Effector CD4-positive, alpha-beta T cell (primary cell): ENCODE data around the gene IGSF23.
"Not testable (repeated sequence)": the region's sequence is repeated elsewhere in the genome, so short reads cannot be mapped to it uniquely, and the experiment has no call there.

Experiments used
- DNase-seq: peaks from one replicate; pipeline ENCODE4 v3.0.0-alpha.2; 2020

The IGSF23 gene

GRCh38 chr19:44587963-44588770 is 25.2 kb upstream of the IGSF23 start:
- DNase-seq: no peak

GRCh38 chr19:44588771-44589112 is 24.6 kb upstream of the IGSF23 start:
- DNase-seq: no peak

DNA sequence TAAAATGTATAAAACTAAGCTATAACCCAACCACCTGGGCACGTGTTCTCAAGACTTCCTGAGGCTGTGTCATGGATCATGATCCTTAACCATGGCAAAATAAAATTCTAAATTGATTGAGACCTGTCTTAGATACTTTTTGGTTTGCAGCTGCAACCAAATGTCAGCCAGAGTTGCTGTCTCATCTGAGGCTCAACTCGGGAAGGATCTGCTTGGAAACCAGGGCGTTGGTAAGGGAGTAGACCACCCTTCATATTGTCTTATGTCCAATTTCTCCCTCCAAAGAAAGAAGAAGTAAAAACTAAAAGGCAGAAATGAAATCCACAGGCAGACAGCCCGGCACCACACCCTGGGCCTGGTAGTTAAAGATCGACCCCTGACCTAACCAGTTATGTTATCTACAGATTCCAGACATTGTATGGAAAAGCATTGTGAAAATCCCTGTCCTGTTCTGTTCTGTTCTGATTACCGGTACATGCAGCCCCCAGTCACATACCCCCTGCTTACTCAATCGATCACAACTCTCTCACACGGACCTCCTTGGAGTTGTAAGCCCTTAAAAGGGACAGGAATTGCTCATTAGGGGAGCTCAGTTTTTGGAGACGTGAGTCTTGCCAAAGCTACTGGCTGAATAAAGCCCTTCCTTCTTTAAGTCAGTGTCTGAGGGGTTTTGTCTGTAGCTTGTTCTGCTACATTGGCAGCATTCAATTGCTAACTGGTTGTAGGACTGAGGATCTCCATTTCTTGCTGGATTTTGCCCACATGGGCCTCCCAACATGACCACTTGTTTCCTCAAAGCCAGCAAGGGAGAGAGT is 22.9 kb upstream of the IGSF23 start:
- DNase-seq: no peak

- not testable (repeated sequence) for DNase-seq
Observed at GRCh38 chr19:44591340-44591993, 21.9 kb upstream of the IGSF23 start.

DNA sequence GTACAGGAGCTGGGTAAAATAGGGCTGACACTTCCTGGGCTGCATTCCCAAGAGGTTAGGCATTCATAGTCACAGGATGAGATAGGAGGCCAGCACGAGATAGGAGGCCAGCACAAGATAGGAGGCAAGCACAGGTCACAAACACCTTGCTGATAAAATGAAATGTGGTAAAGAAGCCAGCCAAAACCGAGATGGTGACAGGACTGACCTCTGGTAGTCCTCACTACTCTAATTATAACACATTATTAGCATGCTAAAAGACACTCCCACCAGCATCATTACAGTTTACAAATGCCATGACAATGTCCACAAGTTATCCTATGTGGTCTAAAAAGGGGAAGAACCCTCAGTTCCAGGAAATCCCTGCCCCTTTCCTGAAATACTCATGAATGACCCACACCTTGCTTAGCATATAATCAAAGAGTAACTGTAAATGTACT is 20.9 kb upstream of the IGSF23 start:
- no peak for DNase-seq

DNA sequence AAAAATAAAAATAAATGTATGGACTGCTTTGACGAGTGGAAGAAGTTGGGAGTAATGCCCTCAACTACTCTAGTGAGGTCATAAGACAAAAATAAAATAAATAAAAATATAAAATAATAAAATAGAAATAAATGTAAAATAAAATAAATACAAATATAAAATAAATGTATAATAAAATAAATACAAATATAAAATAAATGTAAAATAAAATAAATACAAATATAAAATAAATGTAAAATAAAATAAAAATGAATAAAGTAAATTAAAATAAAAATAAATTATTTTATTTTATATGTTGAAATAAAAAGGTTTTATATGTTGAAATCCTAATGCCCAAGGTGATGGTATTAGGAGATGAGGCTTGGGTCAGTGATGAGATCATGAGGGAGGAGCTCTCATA is 20.1 kb upstream of the IGSF23 start:
- no peak for DNase-seq

DNA sequence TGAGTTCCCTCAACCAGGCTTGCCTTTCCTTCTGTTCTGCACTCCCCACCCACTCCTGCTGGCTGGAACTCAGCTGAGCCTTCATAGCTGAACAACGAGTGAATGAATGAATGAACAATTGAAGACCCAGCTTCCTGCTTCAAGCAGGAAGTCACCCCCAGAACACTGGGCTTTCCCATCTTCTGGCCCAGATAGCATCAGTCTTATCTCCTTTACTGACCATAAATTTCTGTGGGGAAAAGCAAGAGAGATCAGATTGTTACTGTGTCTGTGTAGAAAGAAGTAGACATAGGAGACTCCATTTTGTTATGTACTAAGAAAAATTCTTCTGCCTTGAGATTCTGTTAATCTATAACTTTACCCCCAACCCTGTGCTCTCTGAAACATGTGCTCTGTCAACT is 19.5 kb upstream of the IGSF23 start:
- not testable (repeated sequence) for DNase-seq

- no peak for DNase-seq
Observed at GRCh38 chr19:44596428-44597130, 16.8 kb upstream of the IGSF23 start.

GRCh38 chr19:44597131-44597491 is 16.3 kb upstream of the IGSF23 start:
- no peak for DNase-seq

- no peak for DNase-seq
Observed at GRCh38 chr19:44598355-44598754, 15.0 kb upstream of the IGSF23 start.

GRCh38 chr19:44598880-44599279 is 14.5 kb upstream of the IGSF23 start:
- no peak for DNase-seq

DNA sequence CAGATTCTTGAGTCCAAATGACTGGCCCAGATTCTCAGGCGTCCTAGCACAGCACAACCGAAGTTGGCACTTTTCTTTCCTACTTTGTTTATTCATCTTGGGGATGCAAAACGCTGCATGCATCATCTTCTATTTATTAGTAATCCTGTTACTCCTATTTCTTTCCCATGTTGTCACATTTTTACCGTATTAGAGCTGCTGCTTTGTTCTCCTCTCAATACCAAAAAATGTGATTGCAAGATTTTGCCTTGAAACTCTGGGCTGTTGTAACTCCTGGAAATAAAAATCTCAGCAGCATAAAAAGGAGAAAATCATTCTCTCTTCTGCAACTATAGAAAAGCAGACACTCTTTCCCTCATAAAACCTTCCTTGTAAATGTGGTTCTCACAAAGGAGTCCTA is 12.9 kb upstream of the IGSF23 start:
- DNase-seq: no peak

DNA sequence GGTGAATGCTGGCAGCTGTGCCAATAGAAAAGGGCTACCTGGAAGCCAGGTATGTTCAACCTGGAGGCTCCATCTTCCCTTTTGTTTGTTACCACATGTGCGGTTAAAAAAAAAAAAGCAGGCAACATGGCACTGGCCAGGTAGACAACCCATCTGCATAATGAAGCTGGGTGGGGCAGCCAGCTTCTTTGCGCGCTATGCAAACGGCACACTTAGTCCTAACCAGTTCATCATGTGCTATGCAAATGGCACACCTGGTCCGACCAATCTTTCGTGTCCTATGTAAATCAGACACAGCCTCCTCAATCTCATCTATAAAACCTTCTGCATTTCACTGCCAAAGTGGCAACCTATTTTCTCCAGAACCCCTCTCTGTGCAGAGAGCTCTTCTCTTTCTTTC is 11.3 kb upstream of the IGSF23 start:
- no peak for DNase-seq

DNA sequence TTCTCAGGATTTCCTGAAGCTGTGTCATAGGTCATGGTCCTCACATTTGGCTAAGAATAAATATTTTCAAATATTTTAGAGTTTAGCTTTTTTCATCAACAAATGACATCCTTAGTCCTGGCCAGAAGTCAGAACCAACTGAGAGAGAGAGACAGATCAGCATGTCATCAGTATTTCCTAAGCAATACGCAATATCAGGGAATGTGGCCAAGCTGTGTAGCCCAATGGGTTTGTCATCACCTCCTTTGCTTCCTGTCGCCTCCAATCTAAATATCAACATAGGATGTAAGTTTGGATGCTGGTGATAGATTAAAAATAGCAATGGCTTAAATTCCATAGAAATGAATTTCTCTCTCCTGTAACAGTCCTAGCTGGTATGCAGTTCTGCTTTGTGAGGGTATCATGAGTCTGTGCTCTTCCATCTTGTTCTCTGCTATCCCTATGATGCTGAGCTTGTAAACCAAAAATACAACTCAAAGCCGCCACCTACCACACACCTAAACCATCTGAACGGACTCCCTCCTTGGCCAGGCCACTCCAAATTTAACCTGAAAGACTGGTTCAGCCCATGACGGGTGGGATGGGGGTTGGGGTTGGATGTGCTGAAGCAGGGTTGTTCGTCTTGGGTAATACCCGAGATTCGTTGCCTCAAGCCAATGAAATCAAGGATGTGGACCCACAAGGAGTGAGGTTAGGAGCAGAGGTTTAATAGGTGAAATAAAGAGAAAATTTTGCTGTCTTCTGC is 10.0 kb upstream of the IGSF23 start:
- DNase-seq: no peak

DNA sequence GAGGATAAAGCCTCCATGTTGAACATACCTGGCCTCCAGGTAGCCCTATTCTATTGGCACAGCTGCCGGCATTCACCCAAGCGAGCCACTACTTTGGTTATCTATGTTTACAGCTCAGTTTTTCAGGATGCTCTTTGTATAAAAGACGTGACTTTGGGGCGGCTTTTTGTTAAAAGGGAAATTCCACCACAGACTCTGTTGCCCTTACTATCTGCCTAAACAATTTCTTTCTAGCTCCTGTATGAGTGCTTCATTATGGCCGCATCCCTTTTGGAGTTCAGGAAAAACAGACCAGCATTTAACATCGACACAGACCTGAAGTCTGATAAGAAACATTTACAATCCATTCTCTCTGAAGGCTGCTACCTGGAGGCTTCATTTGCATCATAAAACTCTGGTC is 9.1 kb upstream of the IGSF23 start:
- DNase-seq: no peak

- DNase-seq: no peak
Observed at GRCh38 chr19:44605547-44605946, 7.8 kb upstream of the IGSF23 start.

DNA sequence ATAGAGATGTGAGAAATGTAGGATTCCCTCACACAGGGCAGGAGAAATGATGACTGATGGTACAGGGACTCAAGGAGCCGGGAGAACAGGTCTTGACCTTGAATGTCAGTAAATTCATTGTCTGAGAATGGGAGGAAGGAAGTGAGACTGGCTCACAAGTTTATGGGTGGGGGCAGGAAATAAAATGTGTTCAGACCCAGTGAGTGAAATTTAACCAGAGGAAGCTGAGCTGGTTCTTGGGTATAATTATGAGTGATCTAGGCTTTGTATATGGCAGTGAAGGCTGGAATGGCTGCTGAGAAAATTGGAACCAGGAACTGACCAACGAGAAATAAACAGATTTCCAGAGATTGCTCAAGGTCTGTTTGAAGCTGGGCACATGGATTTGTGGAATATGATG is 6.3 kb upstream of the IGSF23 start:
- no peak for DNase-seq

DNA sequence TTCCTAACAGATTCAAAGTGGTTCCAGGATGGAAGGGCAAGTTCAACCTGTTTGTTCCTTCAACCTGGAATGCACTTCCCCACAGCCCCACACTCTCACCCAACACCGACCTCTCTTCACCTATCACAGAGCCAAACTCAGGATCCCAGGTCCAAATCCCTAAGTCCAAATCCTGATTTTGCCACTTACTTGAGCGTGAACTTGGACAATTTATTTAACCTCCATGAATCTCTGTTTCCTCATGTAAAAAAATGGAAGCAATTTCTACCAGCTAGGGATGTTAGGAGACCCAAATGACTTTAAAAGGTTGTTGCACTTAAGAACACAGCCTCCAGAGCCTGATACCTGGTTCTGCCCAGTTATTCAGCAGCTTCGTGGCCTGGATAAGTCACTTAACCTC is 5.4 kb upstream of the IGSF23 start:
- no peak for DNase-seq

DNA sequence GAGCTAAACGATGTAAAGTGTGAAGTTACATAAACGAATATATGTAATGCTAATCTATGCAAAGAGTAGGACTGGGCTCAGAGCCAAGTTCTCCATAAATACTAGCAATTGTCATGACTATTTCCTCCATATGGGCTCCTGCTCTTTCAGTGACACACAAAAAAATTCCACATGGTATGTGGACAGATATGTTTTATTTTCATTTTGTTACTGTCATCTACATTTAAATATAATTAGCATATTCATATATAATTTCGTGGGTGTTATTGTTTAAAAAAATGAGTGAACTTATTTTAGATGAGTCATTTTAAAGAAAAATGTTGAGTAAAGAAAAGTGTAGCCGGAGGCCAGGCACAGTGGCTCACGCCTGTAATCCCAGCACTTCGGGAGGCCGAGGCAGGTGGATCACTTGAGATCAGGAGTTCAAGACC is 5.0 kb upstream of the IGSF23 start:
- DNase-seq: no peak

- DNase-seq: no peak
Observed at GRCh38 chr19:44609219-44609618, 4.1 kb upstream of the IGSF23 start.

DNA sequence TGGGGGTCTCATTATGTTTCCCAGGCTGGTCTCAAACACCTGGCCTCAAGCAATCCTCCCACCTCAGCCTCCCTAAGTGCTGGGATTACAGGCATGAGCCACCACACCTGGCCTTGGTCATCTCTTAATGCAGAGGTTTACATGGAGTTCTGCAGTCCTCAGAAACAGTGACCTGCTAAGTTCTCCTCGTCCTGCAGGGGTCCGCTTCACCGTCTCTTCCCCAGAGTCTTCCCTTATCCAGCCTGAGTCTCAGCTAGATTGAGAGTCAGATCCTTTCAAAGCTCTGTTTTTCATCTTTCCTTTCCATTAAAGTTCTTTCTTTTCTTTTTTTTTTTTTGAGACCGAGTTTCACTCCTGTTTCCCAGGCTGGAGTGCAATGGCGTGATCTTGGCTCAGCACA is 2.9 kb upstream of the IGSF23 start:
- not testable (repeated sequence) for DNase-seq

DNA sequence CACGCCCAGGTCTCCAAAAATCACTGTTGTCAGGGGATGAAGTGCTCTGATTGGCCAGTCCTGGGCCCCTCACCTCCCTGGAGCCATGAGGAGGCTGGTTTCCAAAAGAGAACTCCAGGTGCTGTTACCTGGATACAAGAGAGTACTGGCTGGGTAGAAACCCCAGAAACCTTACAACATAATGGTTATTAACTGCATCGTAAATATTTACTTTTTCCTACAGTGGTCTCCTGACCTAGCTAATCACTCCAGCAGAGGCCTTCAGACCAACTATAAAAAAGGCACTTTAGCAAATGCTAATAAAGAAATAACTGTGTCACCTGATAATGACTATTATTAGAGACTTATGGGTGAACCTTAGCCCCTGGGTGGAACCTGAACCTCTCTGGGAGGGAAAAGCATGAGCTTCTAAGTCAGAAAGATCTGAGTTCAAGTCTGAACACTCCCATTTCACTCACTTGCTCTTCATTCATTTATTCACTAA is 1.5 kb upstream of the IGSF23 start:
- no peak for DNase-seq
